GM10266 (cell line): ENCODE results near the gene COX20.
A peak's percentile ranks its signal among the peaks of the same experiment; 100 is the strongest.

Source experiments
- DNase-seq: peaks from one replicate; pipeline ENCODE4 v3.0.0; 2012; ENCODE audit errors: extremely low spot score
- CTCF ChIP-seq: IDR thresholded peaks from 2 replicates; pipeline ENCODE4 v1.5.1; 2012; ENCODE audit warnings: mild to moderate bottlenecking, low read depth; ENCODE audit not compliant: control insufficient read depth, insufficient read depth; ENCODE audit errors: missing control alignments

COX20 gene

GRCh38 chr1:244835276-244836134 is at the start of gene COX20:
COX20 (plus strand) TSS chr1:244835658; CDS start chr1:244835715, 57 bp downstream.
- peak; percentile 87 for DNase-seq
- no peak for TF ChIP-seq CTCF

GRCh38 chr1:244788493-244789275 is 46.8 kb upstream of the COX20 start:
- DNase-seq: no peak
- no peak for TF ChIP-seq CTCF

GRCh38 chr1:244789276-244789580 is 46.2 kb upstream of the COX20 start:
- no peak for TF ChIP-seq CTCF
- DNase-seq: no peak

GRCh38 chr1:244789731-244790130 is 45.7 kb upstream of the COX20 start:
- no peak for DNase-seq
- TF ChIP-seq CTCF: no peak

GRCh38 chr1:244791061-244791460 is 44.4 kb upstream of the COX20 start:
- DNase-seq: no peak

GRCh38 chr1:244792188-244792850 is 43.1 kb upstream of the COX20 start:
- no peak for TF ChIP-seq CTCF
- DNase-seq: no peak

More at GRCh38 chr1:244791061-244791460, 44.4 kb upstream of the COX20 start:
- no peak for TF ChIP-seq CTCF
